ENCODE measurements around the gene CASQ1.

CASQ1 gene

GRCh38 chr1:160167580-160167979 lies 22.8 kb upstream of the CASQ1 start:
- H3K27ac ChIP-seq (ENCODE audit: low read depth, low read length) = no peak overlapping the region
- H3K4me3 ChIP-seq (ENCODE audit: low read depth in 1 of 2, low read length in 2 of 2) = no peak overlapping the region
- peaks cover 0 to 5% of the 10 kb centered on the region in 2 donors for H3K27me3 ChIP-seq (ENCODE audit: control insufficient read depth in 1 of 2, insufficient read depth in 2 of 2, low read length in 2 of 2)
- no peaks in the 10 kb centered on the region for H3K36me3 ChIP-seq (ENCODE audit: control insufficient read depth in 1 of 2, insufficient read depth in 2 of 2, low read length in 2 of 2)
- H3K9ac ChIP-seq (ENCODE audit: low read depth in 1 of 2, low read length in 2 of 2) = no peak overlapping the region
- H3K9me3 ChIP-seq (ENCODE audit: control insufficient read depth in 1 of 2, low read length in 2 of 2) = no peaks in the 10 kb centered on the region
- no peaks in the 10 kb centered on the region for H3K4me1 ChIP-seq (ENCODE audit: control insufficient read depth in 1 of 2, insufficient read depth in 2 of 2, low read length in 2 of 2)

DNA sequence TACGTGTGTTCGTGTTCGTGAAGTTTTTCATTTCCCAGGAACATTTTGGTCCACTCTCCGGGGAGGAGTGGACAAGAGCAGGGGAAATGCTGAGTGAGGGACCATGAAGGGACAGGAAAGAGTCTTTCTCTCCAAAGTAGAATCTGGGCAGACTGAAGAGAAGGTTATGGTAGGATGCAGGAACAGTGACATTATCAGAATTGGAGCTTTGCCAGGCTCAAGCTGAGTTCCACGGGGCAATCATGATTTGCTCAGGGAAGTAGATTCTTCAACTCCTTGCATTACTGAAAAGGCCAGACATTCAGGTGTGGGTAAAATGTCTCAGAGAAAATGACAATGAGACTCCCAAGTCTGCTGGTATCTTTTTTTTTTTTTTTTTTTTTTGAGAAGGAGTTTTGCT lies 22.4 kb upstream of the CASQ1 start:
- Histone ChIP-seq H3K27me3 (ENCODE audit: control insufficient read depth in 1 of 2, insufficient read depth in 2 of 2, low read length in 2 of 2) (peaks cover 0 to 5% of the 10 kb centered on the region in 2 donors), H3K4me3 (ENCODE audit: low read depth in 1 of 2, low read length in 2 of 2) (no peak overlapping the region), H3K4me1 (ENCODE audit: control insufficient read depth in 1 of 2, insufficient read depth in 2 of 2, low read length in 2 of 2) (no peaks in the 10 kb centered on the region), H3K27ac (ENCODE audit: low read depth, low read length) (no peak overlapping the region), H3K36me3 (ENCODE audit: control insufficient read depth in 1 of 2, insufficient read depth in 2 of 2, low read length in 2 of 2) (no peaks in the 10 kb centered on the region), H3K9ac (ENCODE audit: low read depth in 1 of 2, low read length in 2 of 2) (no peak overlapping the region), H3K9me3 (ENCODE audit: control insufficient read depth in 1 of 2, low read length in 2 of 2) (no peaks in the 10 kb centered on the region)

GRCh38 chr1:160168609-160169369 lies 21.6 kb upstream of the CASQ1 start:
- Histone ChIP-seq H3K4me3 (ENCODE audit: low read depth in 1 of 2, low read length in 2 of 2) (no peak overlapping the region), H3K9me3 (ENCODE audit: control insufficient read depth in 1 of 2, low read length in 2 of 2) (no peaks in the 10 kb centered on the region), H3K4me1 (ENCODE audit: control insufficient read depth in 1 of 2, insufficient read depth in 2 of 2, low read length in 2 of 2) (no peaks in the 10 kb centered on the region), H3K36me3 (ENCODE audit: control insufficient read depth in 1 of 2, insufficient read depth in 2 of 2, low read length in 2 of 2) (no peaks in the 10 kb centered on the region), H3K27ac (ENCODE audit: low read depth, low read length) (no peak overlapping the region), H3K27me3 (ENCODE audit: control insufficient read depth in 1 of 2, insufficient read depth in 2 of 2, low read length in 2 of 2) (peaks cover 0 to 5% of the 10 kb centered on the region in 2 donors), H3K9ac (ENCODE audit: low read depth in 1 of 2, low read length in 2 of 2) (no peak overlapping the region)

DNA sequence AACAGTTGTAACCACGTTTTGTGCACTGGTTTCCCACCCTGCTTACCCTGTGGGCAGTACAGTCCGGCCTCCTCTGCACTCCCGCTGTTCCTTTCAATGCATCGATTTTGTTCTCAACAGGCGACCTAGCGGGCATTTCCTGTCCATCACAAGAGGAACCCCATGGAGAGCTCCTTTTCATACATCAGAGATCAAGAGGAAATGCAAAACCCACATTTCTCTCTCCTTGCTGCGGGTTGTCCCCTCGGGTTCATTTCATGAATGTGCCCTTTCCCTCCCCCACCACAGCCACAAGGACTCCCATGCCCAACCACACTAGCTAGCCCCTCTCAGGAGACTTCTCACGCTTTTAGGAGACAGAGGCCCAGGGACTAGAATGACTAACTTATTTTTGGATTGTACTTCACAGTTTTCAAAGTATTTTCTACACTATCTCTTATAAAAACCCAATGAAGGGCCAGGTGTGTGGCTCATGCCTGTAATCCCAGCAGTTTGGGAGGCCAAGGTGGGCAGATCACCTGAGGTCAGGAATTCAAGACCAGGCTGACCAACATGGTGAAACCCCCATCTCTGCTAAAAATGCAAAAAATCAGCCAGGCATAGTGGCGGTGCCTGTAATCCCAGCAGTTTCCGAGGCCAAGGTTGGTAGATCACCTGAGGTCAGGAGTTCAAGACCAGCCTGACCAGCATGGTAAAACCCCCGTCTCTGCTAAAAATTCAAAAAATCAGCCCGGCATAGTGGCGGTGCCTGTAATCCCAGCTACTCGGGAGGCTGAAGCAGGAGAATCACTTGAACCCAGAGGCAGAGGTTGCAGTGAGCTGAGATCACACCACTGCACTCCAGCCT lies 20.6 kb upstream of the CASQ1 start:
- Histone ChIP-seq H3K4me1 (ENCODE audit: control insufficient read depth in 1 of 2, insufficient read depth in 2 of 2, low read length in 2 of 2) (no peaks in the 10 kb centered on the region), H3K9me3 (ENCODE audit: control insufficient read depth in 1 of 2, low read length in 2 of 2) (no peaks in the 10 kb centered on the region), H3K27ac (ENCODE audit: low read depth, low read length) (no peak overlapping the region), H3K9ac (ENCODE audit: low read depth in 1 of 2, low read length in 2 of 2) (no peak overlapping the region), H3K4me3 (ENCODE audit: low read depth in 1 of 2, low read length in 2 of 2) (no peak overlapping the region), H3K36me3 (ENCODE audit: control insufficient read depth in 1 of 2, insufficient read depth in 2 of 2, low read length in 2 of 2) (no peaks in the 10 kb centered on the region), H3K27me3 (ENCODE audit: control insufficient read depth in 1 of 2, insufficient read depth in 2 of 2, low read length in 2 of 2) (peaks cover 0 to 5% of the 10 kb centered on the region in 2 donors)

DNA sequence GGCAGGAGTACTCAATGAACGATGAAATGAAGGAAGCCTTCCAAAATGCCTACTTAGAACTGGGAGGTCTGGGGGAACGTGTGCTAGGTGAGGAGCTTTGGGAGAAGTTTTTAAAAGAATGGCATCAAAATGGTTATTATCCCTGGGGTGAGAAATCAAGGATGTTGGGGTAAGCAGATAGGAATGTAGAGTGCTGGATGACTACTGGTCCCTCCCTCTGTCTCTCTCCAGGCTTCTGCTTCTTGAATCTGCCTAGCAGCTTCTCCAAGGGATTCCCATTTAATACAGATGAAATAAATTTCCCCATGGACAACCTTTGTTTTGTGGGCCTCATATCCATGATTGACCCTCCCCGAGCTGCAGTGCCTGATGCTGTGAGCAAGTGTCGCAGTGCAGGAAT lies 19.0 kb upstream of the CASQ1 start:
- Histone ChIP-seq H3K27me3 (ENCODE audit: control insufficient read depth in 1 of 2, insufficient read depth in 2 of 2, low read length in 2 of 2) (peaks cover 0 to 5% of the 10 kb centered on the region in 2 donors), H3K36me3 (ENCODE audit: control insufficient read depth in 1 of 2, insufficient read depth in 2 of 2, low read length in 2 of 2) (no peaks in the 10 kb centered on the region), H3K9me3 (ENCODE audit: control insufficient read depth in 1 of 2, low read length in 2 of 2) (no peaks in the 10 kb centered on the region), H3K4me1 (ENCODE audit: control insufficient read depth in 1 of 2, insufficient read depth in 2 of 2, low read length in 2 of 2) (no peaks in the 10 kb centered on the region), H3K9ac (ENCODE audit: low read depth in 1 of 2, low read length in 2 of 2) (no peak overlapping the region), H3K4me3 (ENCODE audit: low read depth in 1 of 2, low read length in 2 of 2) (no peak overlapping the region), H3K27ac (ENCODE audit: low read depth, low read length) (no peak overlapping the region)

- Histone ChIP-seq H3K9ac (ENCODE audit: low read depth in 1 of 2, low read length in 2 of 2) (no peak overlapping the region), H3K4me1 (ENCODE audit: control insufficient read depth in 1 of 2, insufficient read depth in 2 of 2, low read length in 2 of 2) (no peaks in the 10 kb centered on the region), H3K27me3 (ENCODE audit: control insufficient read depth in 1 of 2, insufficient read depth in 2 of 2, low read length in 2 of 2) (no peaks in the 10 kb centered on the region), H3K27ac (ENCODE audit: low read depth, low read length) (no peak overlapping the region), H3K36me3 (ENCODE audit: control insufficient read depth in 1 of 2, insufficient read depth in 2 of 2, low read length in 2 of 2) (no peaks in the 10 kb centered on the region), H3K9me3 (ENCODE audit: control insufficient read depth in 1 of 2, low read length in 2 of 2) (no peaks in the 10 kb centered on the region), H3K4me3 (ENCODE audit: low read depth in 1 of 2, low read length in 2 of 2) (no peak overlapping the region)
Observed at GRCh38 chr1:160171980-160172379, 18.4 kb upstream of the CASQ1 start.

GRCh38 chr1:160177231-160177630 lies 13.1 kb upstream of the CASQ1 start:
- H3K9ac ChIP-seq (ENCODE audit: low read depth in 1 of 2, low read length in 2 of 2) = no peak overlapping the region
- H3K4me1 ChIP-seq (ENCODE audit: control insufficient read depth in 1 of 2, insufficient read depth in 2 of 2, low read length in 2 of 2) = no peaks in the 10 kb centered on the region
- H3K9me3 ChIP-seq (ENCODE audit: control insufficient read depth in 1 of 2, low read length in 2 of 2) = no peaks in the 10 kb centered on the region
- H3K4me3 ChIP-seq (ENCODE audit: low read depth in 1 of 2, low read length in 2 of 2) = no peak overlapping the region
- no peaks in the 10 kb centered on the region for H3K36me3 ChIP-seq (ENCODE audit: control insufficient read depth in 1 of 2, insufficient read depth in 2 of 2, low read length in 2 of 2)
- no peak overlapping the region for H3K27ac ChIP-seq (ENCODE audit: low read depth, low read length)
- no peaks in the 10 kb centered on the region for H3K27me3 ChIP-seq (ENCODE audit: control insufficient read depth in 1 of 2, insufficient read depth in 2 of 2, low read length in 2 of 2)

- Histone ChIP-seq H3K4me1 (ENCODE audit: control insufficient read depth in 1 of 2, insufficient read depth in 2 of 2, low read length in 2 of 2) (no peaks in the 10 kb centered on the region), H3K27me3 (ENCODE audit: control insufficient read depth in 1 of 2, insufficient read depth in 2 of 2, low read length in 2 of 2) (no peaks in the 10 kb centered on the region), H3K9ac (ENCODE audit: low read depth in 1 of 2, low read length in 2 of 2) (no peak overlapping the region), H3K9me3 (ENCODE audit: control insufficient read depth in 1 of 2, low read length in 2 of 2) (no peaks in the 10 kb centered on the region), H3K27ac (ENCODE audit: low read depth, low read length) (no peak overlapping the region), H3K36me3 (ENCODE audit: control insufficient read depth in 1 of 2, insufficient read depth in 2 of 2, low read length in 2 of 2) (no peaks in the 10 kb centered on the region), H3K4me3 (ENCODE audit: low read depth in 1 of 2, low read length in 2 of 2) (no peak overlapping the region)
Observed at GRCh38 chr1:160177667-160178066, 12.7 kb upstream of the CASQ1 start.

DNA sequence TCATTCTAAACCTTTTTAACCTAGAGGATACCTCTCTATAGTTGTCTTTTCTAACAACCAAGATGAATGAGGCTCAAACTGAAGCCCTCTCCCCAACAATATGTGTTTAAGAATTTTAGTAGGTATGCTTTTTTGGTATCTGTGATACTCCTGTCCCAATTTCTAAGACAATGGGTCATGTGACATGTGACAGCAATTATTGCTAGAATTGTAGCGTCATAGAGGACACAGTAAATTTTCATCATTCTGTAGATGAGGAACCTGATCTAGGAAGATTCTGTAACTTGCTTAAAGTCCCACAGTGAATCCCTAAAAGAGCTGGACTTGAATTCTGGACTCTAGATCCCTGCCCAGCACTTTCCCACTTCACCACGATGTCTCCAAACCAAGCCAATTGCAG lies 11.6 kb upstream of the CASQ1 start:
- Histone ChIP-seq H3K4me1 (ENCODE audit: control insufficient read depth in 1 of 2, insufficient read depth in 2 of 2, low read length in 2 of 2) (no peaks in the 10 kb centered on the region), H3K27ac (ENCODE audit: low read depth, low read length) (no peak overlapping the region), H3K4me3 (ENCODE audit: low read depth in 1 of 2, low read length in 2 of 2) (no peak overlapping the region), H3K36me3 (ENCODE audit: control insufficient read depth in 1 of 2, insufficient read depth in 2 of 2, low read length in 2 of 2) (no peaks in the 10 kb centered on the region), H3K9ac (ENCODE audit: low read depth in 1 of 2, low read length in 2 of 2) (no peak overlapping the region), H3K9me3 (ENCODE audit: control insufficient read depth in 1 of 2, low read length in 2 of 2) (no peaks in the 10 kb centered on the region), H3K27me3 (ENCODE audit: control insufficient read depth in 1 of 2, insufficient read depth in 2 of 2, low read length in 2 of 2) (no peaks in the 10 kb centered on the region)

- Histone ChIP-seq H3K9ac (ENCODE audit: low read depth in 1 of 2, low read length in 2 of 2) (no peak overlapping the region), H3K4me1 (ENCODE audit: control insufficient read depth in 1 of 2, insufficient read depth in 2 of 2, low read length in 2 of 2) (no peaks in the 10 kb centered on the region), H3K27ac (ENCODE audit: low read depth, low read length) (no peak overlapping the region), H3K4me3 (ENCODE audit: low read depth in 1 of 2, low read length in 2 of 2) (no peak overlapping the region), H3K27me3 (ENCODE audit: control insufficient read depth in 1 of 2, insufficient read depth in 2 of 2, low read length in 2 of 2) (no peaks in the 10 kb centered on the region), H3K36me3 (ENCODE audit: control insufficient read depth in 1 of 2, insufficient read depth in 2 of 2, low read length in 2 of 2) (no peaks in the 10 kb centered on the region), H3K9me3 (ENCODE audit: control insufficient read depth in 1 of 2, low read length in 2 of 2) (no peaks in the 10 kb centered on the region)
Observed at GRCh38 chr1:160179336-160179735, 11.0 kb upstream of the CASQ1 start.

Data from duodenal mucosa (tissue), 2 donors.